ENCODE data around the gene THTPA. TPM values are rescaled to one million over a fixed set of nuclear protein-coding genes. Genes with fewer than 3 reads are reported as not detected.

The THTPA gene
- total and polyA plus RNA-seq, 2 of the 13 experiments (the other 11 are each of a cell fraction or from before 2014, with no cell fraction given), result 7.4 to 8.7 TPM

- TF ChIP-seq ZNF17 (CRISPR knock-in tag; IDR thresholded peaks at IDR 0.05) (no peak), TEAD3 (CRISPR knock-in tag; optimal IDR thresholded peaks at IDR 0.05; ENCODE audit: borderline replicate concordance) (peak; percentile 40), MIER2 (CRISPR knock-in tag; IDR thresholded peaks at IDR 0.05) (peak; percentile 24; the same call in 1 of the 2 replicates), MEIS1 (CRISPR knock-in tag; IDR thresholded peaks at IDR 0.05; ENCODE audit: borderline replicate concordance) (no peak), GABPA (IDR thresholded peaks at IDR 0.05; ENCODE audit: low read depth, low read length) (no peak), GABPA (CRISPR knock-in tag; IDR thresholded peaks at IDR 0.05; ENCODE audit: low read depth) (peak; percentile 38; the same call in 1 of the 2 replicates), SRSF1 (optimal IDR thresholded peaks at IDR 0.05; ENCODE audit: low read depth, low read length) (no peak), KDM6A (CRISPR knock-in tag; IDR thresholded peaks at IDR 0.05; ENCODE audit: low read depth) (0 out of 2 replicates have a peak, but pooled peaks have one; percentile 10), EEA1 (CRISPR knock-in tag; IDR thresholded peaks at IDR 0.05; ENCODE audit: borderline replicate concordance) (no peak), ZNF138 (CRISPR knock-in tag; IDR thresholded peaks at IDR 0.05; ENCODE audit: low read depth) (no peak), TBX3 (IDR thresholded peaks at IDR 0.05; ENCODE audit: borderline replicate concordance) (no peak), STAG1 (CRISPR knock-in tag; IDR thresholded peaks at IDR 0.05) (peak; percentile 77), KLF15 (CRISPR knock-in tag; IDR thresholded peaks at IDR 0.05; ENCODE audit: borderline replicate concordance) (no peak), ATF3 (CRISPR knock-in tag; IDR thresholded peaks at IDR 0.05) (no peak), ZNF639 (CRISPR knock-in tag; conservative IDR thresholded peaks at IDR 0.05) (no peak), HNRNPL (IDR thresholded peaks at IDR 0.05; ENCODE audit: low read depth, low read length) (no peak), ZSCAN29 (CRISPR knock-in tag; conservative IDR thresholded peaks at IDR 0.05) (no peak)
- TF ChIP-seq, protein P1, sequence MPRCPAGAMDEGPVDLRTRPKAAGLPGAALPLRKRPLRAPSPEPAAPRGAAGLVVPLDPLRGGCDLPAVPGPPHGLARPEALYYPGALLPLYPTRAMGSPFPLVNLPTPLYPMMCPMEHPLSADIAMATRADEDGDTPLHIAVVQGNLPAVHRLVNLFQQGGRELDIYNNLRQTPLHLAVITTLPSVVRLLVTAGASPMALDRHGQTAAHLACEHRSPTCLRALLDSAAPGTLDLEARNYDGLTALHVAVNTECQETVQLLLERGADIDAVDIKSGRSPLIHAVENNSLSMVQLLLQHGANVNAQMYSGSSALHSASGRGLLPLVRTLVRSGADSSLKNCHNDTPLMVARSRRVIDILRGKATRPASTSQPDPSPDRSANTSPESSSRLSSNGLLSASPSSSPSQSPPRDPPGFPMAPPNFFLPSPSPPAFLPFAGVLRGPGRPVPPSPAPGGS (CRISPR knock-in tag; IDR thresholded peaks at IDR 0.05), result peak; percentile 79; the same call in 1 of the 2 replicates
- TF ChIP-seq, protein P2, sequence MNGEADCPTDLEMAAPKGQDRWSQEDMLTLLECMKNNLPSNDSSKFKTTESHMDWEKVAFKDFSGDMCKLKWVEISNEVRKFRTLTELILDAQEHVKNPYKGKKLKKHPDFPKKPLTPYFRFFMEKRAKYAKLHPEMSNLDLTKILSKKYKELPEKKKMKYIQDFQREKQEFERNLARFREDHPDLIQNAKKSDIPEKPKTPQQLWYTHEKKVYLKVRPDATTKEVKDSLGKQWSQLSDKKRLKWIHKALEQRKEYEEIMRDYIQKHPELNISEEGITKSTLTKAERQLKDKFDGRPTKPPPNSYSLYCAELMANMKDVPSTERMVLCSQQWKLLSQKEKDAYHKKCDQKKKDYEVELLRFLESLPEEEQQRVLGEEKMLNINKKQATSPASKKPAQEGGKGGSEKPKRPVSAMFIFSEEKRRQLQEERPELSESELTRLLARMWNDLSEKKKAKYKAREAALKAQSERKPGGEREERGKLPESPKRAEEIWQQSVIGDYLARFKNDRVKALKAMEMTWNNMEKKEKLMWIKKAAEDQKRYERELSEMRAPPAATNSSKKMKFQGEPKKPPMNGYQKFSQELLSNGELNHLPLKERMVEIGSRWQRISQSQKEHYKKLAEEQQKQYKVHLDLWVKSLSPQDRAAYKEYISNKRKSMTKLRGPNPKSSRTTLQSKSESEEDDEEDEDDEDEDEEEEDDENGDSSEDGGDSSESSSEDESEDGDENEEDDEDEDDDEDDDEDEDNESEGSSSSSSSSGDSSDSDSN (CRISPR knock-in tag; IDR thresholded peaks at IDR 0.05), result no peak
- TF ChIP-seq, protein P3, sequence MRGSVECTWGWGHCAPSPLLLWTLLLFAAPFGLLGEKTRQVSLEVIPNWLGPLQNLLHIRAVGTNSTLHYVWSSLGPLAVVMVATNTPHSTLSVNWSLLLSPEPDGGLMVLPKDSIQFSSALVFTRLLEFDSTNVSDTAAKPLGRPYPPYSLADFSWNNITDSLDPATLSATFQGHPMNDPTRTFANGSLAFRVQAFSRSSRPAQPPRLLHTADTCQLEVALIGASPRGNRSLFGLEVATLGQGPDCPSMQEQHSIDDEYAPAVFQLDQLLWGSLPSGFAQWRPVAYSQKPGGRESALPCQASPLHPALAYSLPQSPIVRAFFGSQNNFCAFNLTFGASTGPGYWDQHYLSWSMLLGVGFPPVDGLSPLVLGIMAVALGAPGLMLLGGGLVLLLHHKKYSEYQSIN (CRISPR knock-in tag; IDR thresholded peaks at IDR 0.05; ENCODE audit: borderline replicate concordance), result no peak
- TF ChIP-seq, protein P4, sequence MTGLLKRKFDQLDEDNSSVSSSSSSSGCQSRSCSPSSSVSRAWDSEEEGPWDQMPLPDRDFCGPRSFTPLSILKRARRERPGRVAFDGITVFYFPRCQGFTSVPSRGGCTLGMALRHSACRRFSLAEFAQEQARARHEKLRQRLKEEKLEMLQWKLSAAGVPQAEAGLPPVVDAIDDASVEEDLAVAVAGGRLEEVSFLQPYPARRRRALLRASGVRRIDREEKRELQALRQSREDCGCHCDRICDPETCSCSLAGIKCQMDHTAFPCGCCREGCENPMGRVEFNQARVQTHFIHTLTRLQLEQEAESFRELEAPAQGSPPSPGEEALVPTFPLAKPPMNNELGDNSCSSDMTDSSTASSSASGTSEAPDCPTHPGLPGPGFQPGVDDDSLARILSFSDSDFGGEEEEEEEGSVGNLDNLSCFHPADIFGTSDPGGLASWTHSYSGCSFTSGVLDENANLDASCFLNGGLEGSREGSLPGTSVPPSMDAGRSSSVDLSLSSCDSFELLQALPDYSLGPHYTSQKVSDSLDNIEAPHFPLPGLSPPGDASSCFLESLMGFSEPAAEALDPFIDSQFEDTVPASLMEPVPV (CRISPR knock-in tag; IDR thresholded peaks at IDR 0.05), result no peak
Measured at GRCh38 chr14:23539248-23540140, 16.6 kb upstream of the THTPA start (continued).

All from HepG2 (cell line).